Stimulated activated naive CD8-positive, alpha-beta T cell treated with anti-CD3 and anti-CD28 coated beads, Interleukin-15, Interleukin-2, amounts not matched to agents 100 ng/mL and 50 ng/mL, for 24 hours (primary cell): ENCODE results near the gene CIB2.

Experiments used
- H3K27ac Mint-ChIP-seq: one replicate; pipeline ENCODE4 v1.8.0; 2021; ENCODE audit warnings: mild to moderate bottlenecking, mixed read lengths
- H3K27me3 Mint-ChIP-seq: one replicate; pipeline ENCODE4 v1.8.0; 2021; ENCODE audit warnings: mixed read lengths
- H3K36me3 Mint-ChIP-seq: one replicate; pipeline ENCODE4 v1.8.0; 2021; ENCODE audit warnings: low read depth, mixed read lengths
- H3K4me1 Mint-ChIP-seq: one replicate; pipeline ENCODE4 v1.8.0; 2021; ENCODE audit warnings: low read depth, mixed read lengths
- H3K4me3 Mint-ChIP-seq: one replicate; pipeline ENCODE4 v1.8.0; 2021; ENCODE audit warnings: mild to moderate bottlenecking, mixed read lengths
- H3K9me3 Mint-ChIP-seq: one replicate; pipeline ENCODE4 v1.8.0; 2021; ENCODE audit warnings: mixed read lengths

CIB2 gene

DNA sequence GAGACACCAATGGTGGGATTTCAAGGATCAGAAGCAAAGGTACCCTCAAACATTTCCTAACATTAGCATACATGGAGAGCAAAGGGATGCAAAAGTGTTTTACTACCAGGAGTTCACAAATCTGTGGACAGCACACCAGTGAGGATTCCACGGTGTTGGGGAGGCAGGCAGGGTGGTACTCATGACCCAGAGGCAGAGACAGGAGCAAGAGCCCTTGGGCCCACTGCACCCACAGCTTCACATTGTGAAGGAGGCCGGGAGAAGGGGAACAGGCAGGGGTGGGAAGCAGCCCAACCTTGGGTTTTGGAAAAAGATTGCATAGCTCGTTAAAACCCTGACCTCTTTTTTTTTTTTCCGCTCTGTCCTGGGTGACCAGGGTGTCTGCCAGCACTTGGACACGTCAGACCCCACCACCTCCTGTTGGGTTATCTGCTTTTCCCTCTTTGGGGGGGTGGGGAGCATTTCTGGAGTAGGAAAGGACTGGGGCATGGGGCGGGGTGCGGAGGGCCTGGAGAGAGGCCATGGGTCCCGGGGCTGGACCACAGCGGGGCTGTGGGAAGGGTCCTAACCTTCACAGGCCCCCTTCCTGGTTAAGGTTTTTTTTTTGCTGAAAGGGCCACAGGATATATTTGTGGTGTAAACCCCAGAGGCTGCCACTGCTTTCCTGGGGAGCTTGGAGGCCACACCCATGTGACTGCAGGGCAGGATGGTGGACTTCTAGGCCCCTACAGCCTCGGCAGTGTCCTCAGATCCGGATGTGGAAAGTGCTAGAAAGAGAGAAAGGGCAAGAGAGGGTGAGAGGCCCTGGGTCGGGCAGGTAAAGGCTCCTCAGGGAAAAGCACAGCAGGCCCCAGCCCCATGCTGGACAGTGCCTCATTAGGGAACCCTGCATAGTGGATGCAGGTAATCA, 26.4 kb downstream of the CIB2 start:
- Mint-ChIP-seq H3K4me1 (peaks cover 44% of the 10 kb centered on the region), H3K4me3 (no peak overlapping the region), H3K9me3 (no peaks in the 10 kb centered on the region), H3K36me3 (no peaks in the 10 kb centered on the region), H3K27ac (peak overlapping the region; percentile 83), H3K27me3 (no peaks in the 10 kb centered on the region)

DNA sequence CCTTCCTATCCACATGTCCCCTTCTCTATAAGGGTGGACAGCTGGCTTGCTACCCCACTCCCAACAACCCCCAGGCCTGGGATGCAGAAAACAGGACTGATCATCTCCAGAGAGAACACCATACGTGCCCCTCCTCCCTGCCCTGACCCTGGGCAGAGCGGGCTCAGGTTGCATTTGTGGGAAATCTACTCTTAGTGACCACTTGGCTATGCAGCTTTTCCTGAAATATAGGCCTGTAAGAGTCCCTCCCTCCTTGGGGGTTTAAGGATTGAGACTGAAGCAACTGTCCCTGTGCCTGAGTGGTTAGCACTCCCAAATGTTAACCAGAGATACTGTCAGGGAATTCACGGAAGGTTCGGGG, 27.1 kb downstream of the CIB2 start:
- peak overlapping the region; percentile 24 for H3K4me3 Mint-ChIP-seq
- H3K36me3 Mint-ChIP-seq = no peaks in the 10 kb centered on the region
- H3K27me3 Mint-ChIP-seq = no peaks in the 10 kb centered on the region
- peaks cover 44% of the 10 kb centered on the region for H3K4me1 Mint-ChIP-seq
- H3K27ac Mint-ChIP-seq = peak overlapping the region; percentile 83
- H3K9me3 Mint-ChIP-seq = no peaks in the 10 kb centered on the region

DNA sequence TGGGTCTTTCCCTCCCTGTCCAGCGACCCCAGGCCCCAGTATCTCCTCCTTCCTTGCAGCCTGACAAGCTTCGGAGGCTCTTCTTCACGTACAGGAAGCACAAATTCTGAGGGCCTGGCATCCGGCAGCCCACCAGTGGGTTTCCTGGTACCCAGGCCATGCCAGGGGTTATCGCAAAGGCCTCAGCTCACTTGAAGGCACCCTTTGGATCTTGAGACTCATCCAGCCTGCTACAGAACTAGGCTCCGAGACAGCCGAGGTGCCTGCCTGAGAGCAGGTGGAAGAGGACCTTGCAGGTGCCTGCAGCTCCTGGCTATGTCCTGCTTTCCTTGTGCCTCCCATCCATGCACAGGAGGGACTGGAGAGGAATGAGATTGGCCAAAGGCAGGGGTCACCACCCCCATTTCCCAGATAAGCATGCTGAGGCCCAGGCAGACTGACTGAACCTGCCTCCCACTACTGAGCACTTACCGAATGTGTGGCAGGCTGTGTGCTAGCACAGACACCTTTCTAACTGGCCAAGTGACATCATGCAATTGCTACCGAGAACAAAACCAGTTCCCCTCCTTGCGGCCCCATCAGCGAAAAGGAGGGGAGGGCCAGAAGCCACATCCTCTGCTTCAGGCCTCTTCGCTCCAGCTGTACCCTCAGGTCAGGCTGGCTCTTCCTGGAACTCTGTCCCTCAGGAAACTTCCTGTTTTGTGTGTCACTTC, 27.7 kb downstream of the CIB2 start:
- H3K9me3 Mint-ChIP-seq = no peaks in the 10 kb centered on the region
- H3K4me3 Mint-ChIP-seq = peak overlapping the region; percentile 24
- no peaks in the 10 kb centered on the region for H3K36me3 Mint-ChIP-seq
- H3K27ac Mint-ChIP-seq = peak overlapping the region; percentile 83
- H3K4me1 Mint-ChIP-seq = peaks cover 44% of the 10 kb centered on the region
- H3K27me3 Mint-ChIP-seq = no peaks in the 10 kb centered on the region

DNA sequence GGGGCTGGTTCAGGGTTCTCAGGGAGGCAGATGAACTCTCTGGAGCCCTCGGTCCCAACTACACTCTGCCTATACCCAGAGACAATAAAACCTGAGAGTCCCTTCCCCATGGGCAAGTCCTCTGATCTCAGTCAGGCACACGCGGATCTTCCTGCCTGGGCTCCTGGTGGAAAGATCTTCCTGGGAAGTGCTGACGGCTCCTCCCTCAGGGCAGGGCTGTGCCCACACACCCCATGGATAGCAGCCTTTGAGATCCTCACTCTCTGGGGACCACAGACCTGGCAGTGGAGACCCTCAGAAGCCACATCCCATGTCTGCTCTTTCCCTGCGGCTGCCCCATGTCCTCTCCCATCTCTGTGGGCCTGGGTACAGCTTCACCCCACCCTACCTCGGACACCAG, 28.5 kb downstream of the CIB2 start:
- Mint-ChIP-seq H3K36me3 (no peaks in the 10 kb centered on the region), H3K27me3 (no peaks in the 10 kb centered on the region), H3K4me3 (no peak overlapping the region), H3K27ac (no peak overlapping the region), H3K4me1 (peaks cover 44% of the 10 kb centered on the region), H3K9me3 (no peaks in the 10 kb centered on the region)

DNA sequence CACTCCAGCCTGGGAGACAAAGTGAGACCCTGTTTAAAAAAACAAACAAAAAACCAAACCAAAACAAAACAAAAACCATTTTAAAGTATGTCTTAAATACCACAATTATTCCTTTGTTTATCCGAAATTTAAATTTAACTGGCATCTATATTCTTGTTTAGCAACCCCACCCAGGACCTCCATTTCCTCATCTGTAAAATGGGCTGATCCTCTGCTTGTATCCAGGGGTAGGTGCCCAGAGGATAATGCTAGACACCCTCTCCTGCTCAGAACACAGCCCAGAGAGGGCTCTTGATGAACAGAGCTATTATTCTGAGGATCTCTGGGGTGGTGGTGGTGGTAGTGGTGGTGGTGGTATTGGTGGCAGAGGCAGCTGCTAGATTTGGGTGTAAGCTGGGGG, 29.0 kb downstream of the CIB2 start:
- H3K27me3 Mint-ChIP-seq = no peaks in the 10 kb centered on the region
- H3K27ac Mint-ChIP-seq = no peak overlapping the region
- no peaks in the 10 kb centered on the region for H3K9me3 Mint-ChIP-seq
- H3K4me1 Mint-ChIP-seq = peaks cover 44% of the 10 kb centered on the region
- H3K36me3 Mint-ChIP-seq = no peaks in the 10 kb centered on the region
- H3K4me3 Mint-ChIP-seq = no peak overlapping the region

DNA sequence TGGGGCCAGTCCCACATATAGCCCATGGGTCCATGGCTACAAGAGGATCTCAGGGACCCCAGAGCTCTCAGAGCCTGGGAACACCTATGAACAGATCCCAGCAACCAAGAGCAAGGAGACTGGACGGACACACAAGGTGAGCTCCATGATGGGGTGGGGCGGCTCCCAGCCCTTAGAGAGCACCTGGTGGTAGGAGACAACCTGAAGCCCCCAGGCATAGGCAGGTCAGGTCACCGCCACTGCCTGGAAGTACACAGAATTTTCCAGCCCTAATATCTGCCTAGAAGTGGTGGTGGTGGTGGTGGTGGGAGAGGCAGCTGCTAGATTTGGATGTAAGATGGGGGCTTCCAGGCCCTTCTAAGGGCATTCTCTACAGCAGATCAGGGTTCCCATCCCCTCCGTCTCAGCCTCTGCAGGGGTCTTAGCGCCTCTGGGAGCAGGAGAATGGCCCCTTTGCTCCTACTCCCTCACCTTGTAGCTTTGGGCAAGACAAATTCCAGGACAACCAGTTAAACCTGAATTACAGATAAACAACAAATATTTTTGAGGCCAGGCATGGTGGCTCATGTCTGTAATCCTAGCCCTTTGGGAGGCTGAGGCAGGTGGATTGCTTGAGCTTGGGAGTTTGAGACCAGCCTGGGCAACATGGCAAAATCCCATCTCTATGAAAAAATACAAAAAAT, 29.7 kb downstream of the CIB2 start:
- Mint-ChIP-seq H3K9me3 (no peaks in the 10 kb centered on the region), H3K4me1 (peaks cover 42% of the 10 kb centered on the region), H3K27me3 (no peaks in the 10 kb centered on the region), H3K4me3 (no peak overlapping the region), H3K36me3 (no peaks in the 10 kb centered on the region), H3K27ac (no peak overlapping the region)

DNA sequence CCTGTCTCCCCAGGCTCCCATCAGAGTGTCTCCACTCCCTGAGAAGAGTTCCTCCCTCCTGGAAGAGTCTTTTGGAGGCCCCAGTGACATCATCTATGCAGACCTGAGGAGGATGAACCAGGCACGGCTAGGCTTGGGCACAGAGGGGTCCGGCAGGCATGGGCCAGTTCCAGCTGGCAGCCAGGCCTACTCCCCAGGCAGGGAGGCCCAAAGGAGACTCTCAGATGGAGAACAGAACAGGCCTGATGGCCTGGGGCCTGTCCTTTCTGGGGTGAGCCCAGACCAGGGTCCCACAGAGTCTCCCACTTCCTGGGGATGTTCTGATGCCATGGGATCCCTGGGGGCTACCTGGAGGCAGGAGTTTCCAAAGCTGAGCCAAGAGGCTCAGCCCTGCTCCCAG, 30.4 kb downstream of the CIB2 start:
- H3K4me3 Mint-ChIP-seq = no peak overlapping the region
- H3K27ac Mint-ChIP-seq = no peak overlapping the region
- no peaks in the 10 kb centered on the region for H3K9me3 Mint-ChIP-seq
- H3K27me3 Mint-ChIP-seq = no peaks in the 10 kb centered on the region
- H3K4me1 Mint-ChIP-seq = peaks cover 36% of the 10 kb centered on the region
- no peaks in the 10 kb centered on the region for H3K36me3 Mint-ChIP-seq

DNA sequence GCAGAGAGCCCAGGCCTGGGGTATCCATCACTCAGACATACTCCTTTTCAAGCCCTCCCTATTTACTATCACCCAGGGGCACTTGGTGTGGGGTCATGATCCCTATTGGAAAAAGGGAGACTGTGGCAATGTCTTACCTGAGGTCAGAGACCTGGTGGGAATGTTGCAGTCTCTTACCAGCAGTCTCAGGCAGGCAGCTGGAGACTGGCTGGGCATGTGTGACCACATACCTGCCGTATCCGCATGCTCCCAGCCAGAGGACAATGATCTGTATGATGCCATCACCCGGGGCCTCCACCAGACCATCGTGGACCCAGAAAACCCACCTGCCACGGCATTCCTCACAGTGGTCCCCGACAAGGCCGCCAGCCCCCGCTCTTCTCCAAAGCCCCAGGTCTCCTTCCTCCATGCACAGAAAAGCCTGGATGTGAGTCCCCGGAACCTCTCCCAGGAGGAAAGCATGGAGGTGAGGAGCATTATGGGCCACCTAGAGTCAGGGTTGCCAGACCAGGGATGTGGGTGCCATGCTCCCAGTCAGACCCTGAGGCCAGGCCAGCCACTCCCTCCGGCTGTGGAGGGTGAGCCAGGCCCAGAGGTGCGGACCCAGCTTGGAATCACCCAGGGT, 33.0 kb downstream of the CIB2 start:
- Mint-ChIP-seq H3K4me1 (peaks cover 9% of the 10 kb centered on the region), H3K27ac (no peak overlapping the region), H3K4me3 (no peak overlapping the region), H3K36me3 (no peaks in the 10 kb centered on the region), H3K27me3 (no peaks in the 10 kb centered on the region), H3K9me3 (no peaks in the 10 kb centered on the region)

DNA sequence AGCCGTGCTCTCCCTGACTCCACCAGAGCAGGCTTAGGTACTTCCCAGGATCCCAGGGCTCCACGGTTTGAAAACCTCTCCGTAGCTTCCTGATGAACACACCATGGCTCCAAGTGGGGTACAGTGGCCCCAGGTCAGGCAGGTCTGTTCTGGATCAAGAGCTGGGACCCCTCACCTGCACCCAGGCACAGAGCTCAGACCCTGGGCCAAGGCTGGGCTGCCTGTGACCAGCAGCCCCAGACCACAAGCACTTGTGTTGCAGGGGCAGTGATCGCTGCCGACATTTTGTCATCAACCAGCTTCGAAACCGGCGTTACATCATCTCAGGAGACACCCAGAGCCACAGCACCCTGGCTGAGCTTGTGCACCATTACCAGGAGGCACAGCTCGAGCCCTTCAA, 33.6 kb downstream of the CIB2 start:
- H3K36me3 Mint-ChIP-seq = no peaks in the 10 kb centered on the region
- H3K9me3 Mint-ChIP-seq = no peaks in the 10 kb centered on the region
- H3K4me3 Mint-ChIP-seq = no peak overlapping the region
- H3K4me1 Mint-ChIP-seq = peaks cover 4% of the 10 kb centered on the region
- H3K27ac Mint-ChIP-seq = no peak overlapping the region
- H3K27me3 Mint-ChIP-seq = no peaks in the 10 kb centered on the region

DNA sequence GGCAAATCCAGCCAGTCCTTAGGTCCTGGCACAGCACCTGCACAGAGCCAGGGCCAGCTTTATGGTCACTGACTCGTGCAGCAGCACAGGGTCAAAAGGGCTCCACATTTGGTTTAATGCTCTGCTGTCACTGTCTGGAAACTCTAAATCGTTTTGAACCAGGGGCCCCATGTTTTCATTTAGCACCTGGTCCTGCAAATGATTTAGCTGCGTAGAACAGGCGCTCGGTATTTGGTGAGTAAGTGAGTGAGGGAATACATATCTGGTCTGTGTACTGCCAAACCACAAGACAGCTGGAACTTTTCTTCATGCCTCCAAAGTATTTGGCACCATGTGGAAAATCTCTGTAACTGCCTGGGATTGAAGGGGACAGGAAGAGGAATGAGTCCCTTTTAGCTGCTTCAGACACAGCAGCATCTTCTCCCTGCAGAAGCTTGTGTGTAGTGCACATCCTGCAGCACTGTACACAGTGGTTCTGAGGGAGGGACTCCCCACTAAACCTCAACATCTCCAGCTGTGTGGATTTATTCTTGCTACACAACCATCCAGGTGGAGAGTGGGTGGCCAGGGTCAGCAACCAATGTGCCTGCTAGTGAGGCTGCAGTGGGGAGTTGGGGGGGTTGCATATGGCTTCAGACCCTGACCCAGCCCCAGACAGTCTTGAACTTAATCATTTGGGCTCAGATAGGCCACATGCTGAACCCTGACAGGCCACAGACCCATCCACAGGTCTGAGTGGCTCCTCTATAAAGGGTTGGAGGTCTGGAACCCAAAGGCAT, 37.8 kb downstream of the CIB2 start:
- H3K36me3 Mint-ChIP-seq = no peaks in the 10 kb centered on the region
- H3K27ac Mint-ChIP-seq = no peak overlapping the region
- H3K4me3 Mint-ChIP-seq = no peak overlapping the region
- no peaks in the 10 kb centered on the region for H3K27me3 Mint-ChIP-seq
- no peaks in the 10 kb centered on the region for H3K9me3 Mint-ChIP-seq
- H3K4me1 Mint-ChIP-seq = no peaks in the 10 kb centered on the region

DNA sequence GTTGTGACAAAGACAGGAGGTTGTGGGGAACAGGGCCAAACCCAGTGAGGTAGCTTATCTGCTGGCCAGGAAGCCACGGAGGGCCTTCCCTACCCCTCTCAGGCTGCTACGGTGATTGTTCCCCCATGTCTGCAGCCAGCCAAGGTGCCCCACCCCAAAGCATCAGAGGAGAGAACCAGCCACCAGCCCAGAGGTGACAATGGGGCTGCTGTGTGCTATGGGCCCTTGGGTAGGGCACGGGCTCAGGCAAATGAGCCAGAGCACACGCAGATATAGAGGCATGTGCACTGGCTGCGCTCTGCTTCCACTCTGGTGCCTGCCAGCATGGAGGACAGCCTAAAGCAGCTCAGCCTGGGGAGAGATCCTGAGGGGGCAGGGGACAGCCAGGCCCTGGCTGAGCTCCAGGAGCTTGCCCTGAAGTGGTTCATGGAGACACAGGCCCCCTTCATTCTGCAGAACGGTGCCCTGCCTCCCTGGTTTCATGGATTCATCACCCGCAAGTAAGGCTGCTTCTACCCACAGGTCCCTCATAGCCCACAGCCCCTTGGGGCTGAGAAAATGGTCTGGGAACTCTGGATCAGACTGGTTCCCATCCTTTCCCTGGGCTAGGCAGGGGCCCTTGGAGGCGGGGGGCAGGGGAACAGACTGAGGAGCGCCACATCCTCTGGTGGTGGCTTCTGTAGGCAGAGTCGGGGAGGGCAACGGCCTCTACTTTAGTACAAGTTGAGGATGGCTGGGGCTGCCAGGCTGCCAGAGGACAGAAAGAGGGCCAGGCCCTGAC, 38.8 kb downstream of the CIB2 start, which contains the start of gene SH2D7:
Gene SH2D7 (plus strand): TSS at position 301 of the 781 bp plus-strand sequence. CDS start 24 bp downstream, at position 325.
- peaks cover 3% of the 10 kb centered on the region for H3K4me1 Mint-ChIP-seq
- no peak within 1 kb of the TSS for H3K27ac Mint-ChIP-seq
- no peaks in the 10 kb centered on the region for H3K9me3 Mint-ChIP-seq
- no peak within 1 kb of the TSS for H3K4me3 Mint-ChIP-seq
- no peaks in the 10 kb centered on the region for H3K36me3 Mint-ChIP-seq
- no peaks in the 10 kb centered on the region for H3K27me3 Mint-ChIP-seq

DNA sequence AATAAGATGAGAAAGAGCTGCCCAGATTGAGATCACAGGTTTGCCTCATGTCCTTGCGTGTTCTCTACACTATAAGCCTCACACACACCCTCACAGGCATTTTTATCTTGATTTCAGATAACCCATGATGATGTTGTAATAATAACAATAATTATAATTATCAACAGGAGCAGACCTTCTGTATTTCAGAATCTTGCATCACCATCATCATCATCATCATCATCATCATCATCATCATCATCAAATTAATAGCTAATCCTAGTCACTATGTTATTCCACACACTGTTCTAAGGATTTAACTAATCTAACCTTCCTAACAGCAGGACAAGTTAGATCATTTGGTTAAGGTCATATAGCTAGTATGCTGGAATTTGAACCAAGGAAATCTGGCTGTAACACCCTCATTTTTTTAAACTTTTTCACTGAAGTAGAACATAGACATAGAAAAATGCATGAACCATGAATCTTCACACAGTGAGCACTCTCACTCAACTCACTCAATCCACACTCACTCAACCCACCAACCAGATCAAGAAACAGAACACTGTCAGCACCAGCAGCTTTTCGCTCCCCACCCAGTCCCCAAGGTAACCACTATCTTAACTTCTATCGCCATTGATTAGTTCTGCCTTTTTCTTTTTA, 40.7 kb downstream of the CIB2 start:
- Mint-ChIP-seq H3K4me1 (peaks cover 3% of the 10 kb centered on the region), H3K27ac (no peak overlapping the region), H3K27me3 (no peaks in the 10 kb centered on the region), H3K9me3 (no peaks in the 10 kb centered on the region), H3K36me3 (no peaks in the 10 kb centered on the region), H3K4me3 (no peak overlapping the region)

DNA sequence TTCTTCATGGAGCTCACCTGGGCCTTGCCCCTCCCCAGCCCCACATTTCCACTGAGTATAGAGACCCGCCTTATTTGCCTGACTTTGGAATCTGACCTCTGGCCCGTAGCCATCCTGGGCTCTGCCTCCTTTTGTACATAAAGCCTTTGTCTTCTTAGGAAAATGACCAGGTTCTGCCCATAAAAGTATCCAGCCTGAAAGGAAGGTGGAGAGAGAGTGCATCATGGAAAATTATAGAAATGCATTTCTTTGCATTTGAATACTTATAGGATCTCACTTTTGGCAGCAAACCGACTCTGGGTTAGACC, 42.5 kb downstream of the CIB2 start:
- H3K27ac Mint-ChIP-seq = no peak overlapping the region
- H3K9me3 Mint-ChIP-seq = no peaks in the 10 kb centered on the region
- peaks cover 3% of the 10 kb centered on the region for H3K4me1 Mint-ChIP-seq
- no peaks in the 10 kb centered on the region for H3K36me3 Mint-ChIP-seq
- no peak overlapping the region for H3K4me3 Mint-ChIP-seq
- H3K27me3 Mint-ChIP-seq = no peaks in the 10 kb centered on the region
